PC-3 (cell line): Measurements from ENCODE around the gene OCA2.

Source experiments
- CTCF ChIP-seq: fragments of 300-600 bp; sonication (generic); conservative IDR thresholded peaks from 2 replicates; pipeline ENCODE4 v1.5.1; 2017; ENCODE audit warnings: antibody characterized with exemption, low read depth, mild to moderate bottlenecking, low read length
- EZH2 ChIP-seq: fragments of 300-600 bp; sonication (generic); IDR thresholded peaks from one replicate; pipeline ENCODE4 v1.6.1; 2017; ENCODE audit warnings: antibody characterized with exemption, mild to moderate bottlenecking, low read length; ENCODE audit not compliant: unreplicated experiment
- EZH2phosphoT487 ChIP-seq: fragments of 300-600 bp; sonication (generic); IDR thresholded peaks from 2 replicates; pipeline ENCODE4 v1.6.1; 2018; ENCODE audit warnings: mild to moderate bottlenecking, antibody characterized with exemption, low read length, borderline replicate concordance

- TF ChIP-seq CTCF = no peak
- TF ChIP-seq EZH2 = no peak
- no peak for TF ChIP-seq EZH2phosphoT487
Measured at GRCh38 chr15:28104326-28104725, 5.2 kb upstream of the OCA2 start.
